Activated CD4-positive, alpha-beta T cell treated with anti-CD3 and anti-CD28 coated beads for 48 hours (primary cell): Measurements from ENCODE around the gene TMEM11.
"Not testable (repeated sequence)": the region's sequence is repeated elsewhere in the genome, so short reads cannot be mapped to it uniquely, and the experiment has no call there.

Experiments
- DNase-seq: peaks from one replicate; pipeline ENCODE4 v3.0.0-alpha.2; 2020

TMEM11 gene

GRCh38 chr17:21210411-21211076 is 3.4 kb downstream of the TMEM11 start:
- no peak for DNase-seq

- no peak for DNase-seq
Observed at GRCh38 chr17:21209511-21210175, 4.3 kb downstream of the TMEM11 start.

- no peak for DNase-seq
Observed at GRCh38 chr17:21208352-21208751, 5.6 kb downstream of the TMEM11 start.

- no peak for DNase-seq
Observed at GRCh38 chr17:21204935-21205334, 9.0 kb downstream of the TMEM11 start.

- no peak for DNase-seq
Observed at GRCh38 chr17:21202512-21202911, 11.4 kb downstream of the TMEM11 start.

GRCh38 chr17:21201874-21202273 is 12.1 kb downstream of the TMEM11 start:
- no peak for DNase-seq

GRCh38 chr17:21201298-21201595 is 12.7 kb downstream of the TMEM11 start:
- no peak for DNase-seq

GRCh38 chr17:21200590-21201297 is 13.2 kb downstream of the TMEM11 start:
- no peak for DNase-seq

GRCh38 chr17:21199856-21200255 is 14.1 kb downstream of the TMEM11 start:
- no peak for DNase-seq

GRCh38 chr17:21199311-21199710 is 14.7 kb downstream of the TMEM11 start:
- no peak for DNase-seq

GRCh38 chr17:21198411-21198810 is 15.6 kb downstream of the TMEM11 start:
- no peak for DNase-seq

- DNase-seq: no peak
Observed at GRCh38 chr17:21196126-21196525, 17.8 kb downstream of the TMEM11 start.

- no peak for DNase-seq
Observed at GRCh38 chr17:21194703-21195102, 19.3 kb downstream of the TMEM11 start.

- no peak for DNase-seq
Observed at GRCh38 chr17:21194226-21194625, 19.7 kb downstream of the TMEM11 start.

GRCh38 chr17:21193031-21193430 is 20.9 kb downstream of the TMEM11 start:
- DNase-seq: no peak

GRCh38 chr17:21192414-21192813 is 21.5 kb downstream of the TMEM11 start:
- not testable (repeated sequence) for DNase-seq

- DNase-seq: no peak
Observed at GRCh38 chr17:21191698-21192097, 22.3 kb downstream of the TMEM11 start.

- DNase-seq: no peak
Observed at GRCh38 chr17:21190078-21190477, 23.9 kb downstream of the TMEM11 start.

- no peak for DNase-seq
Observed at GRCh38 chr17:21189361-21189760, 24.6 kb downstream of the TMEM11 start.

GRCh38 chr17:21186399-21187187 is 27.4 kb downstream of the TMEM11 start:
- DNase-seq: no peak

- DNase-seq: no peak
Observed at GRCh38 chr17:21185061-21185460, 28.9 kb downstream of the TMEM11 start.

- DNase-seq: no peak
Observed at GRCh38 chr17:21184570-21184969, 29.4 kb downstream of the TMEM11 start.

GRCh38 chr17:21183468-21183867 is 30.5 kb downstream of the TMEM11 start:
- no peak for DNase-seq
